Choroid plexus epithelial cell (primary cell): ENCODE data around the gene LRRC19.

Experiments
- DNase-seq: peaks from one replicate; pipeline ENCODE4 v3.0.0-alpha.2; 2010; ENCODE audit warnings: low read depth
- H3K4me3 ChIP-seq: 2 replicates; pipeline ENCODE4 v1.5.1; 2011; ENCODE audit warnings: low read depth, mild to moderate bottlenecking, control low read depth, low read length, moderate library complexity
- TF ChIP-seq, protein P1 (sequence below): conservative IDR thresholded peaks from 2 replicates; pipeline ENCODE4 v1.5.1; 2011; ENCODE audit warnings: low read depth, mild to moderate bottlenecking, control low read depth, inconsistent platforms, low read length, moderate library complexity

The LRRC19 gene

DNA sequence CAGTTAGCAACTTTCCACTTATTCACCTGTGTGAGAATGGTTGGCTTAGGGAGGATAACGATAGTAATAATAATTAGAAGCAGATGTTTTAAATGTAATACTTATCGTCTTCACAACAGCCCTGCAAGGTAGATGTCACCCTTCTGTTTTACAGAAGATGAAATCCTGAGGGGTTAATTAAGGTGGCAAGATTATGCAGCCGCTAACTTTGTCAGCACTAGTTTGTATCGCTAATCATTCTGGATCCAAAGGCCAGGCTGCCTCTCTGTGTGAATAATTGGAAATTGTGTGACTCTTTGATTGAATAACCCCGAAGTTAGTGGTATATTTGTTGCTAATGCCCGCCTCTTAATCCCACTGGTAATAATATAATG is 48.6 kb downstream of the LRRC19 start:
- TF ChIP-seq, protein P1, sequence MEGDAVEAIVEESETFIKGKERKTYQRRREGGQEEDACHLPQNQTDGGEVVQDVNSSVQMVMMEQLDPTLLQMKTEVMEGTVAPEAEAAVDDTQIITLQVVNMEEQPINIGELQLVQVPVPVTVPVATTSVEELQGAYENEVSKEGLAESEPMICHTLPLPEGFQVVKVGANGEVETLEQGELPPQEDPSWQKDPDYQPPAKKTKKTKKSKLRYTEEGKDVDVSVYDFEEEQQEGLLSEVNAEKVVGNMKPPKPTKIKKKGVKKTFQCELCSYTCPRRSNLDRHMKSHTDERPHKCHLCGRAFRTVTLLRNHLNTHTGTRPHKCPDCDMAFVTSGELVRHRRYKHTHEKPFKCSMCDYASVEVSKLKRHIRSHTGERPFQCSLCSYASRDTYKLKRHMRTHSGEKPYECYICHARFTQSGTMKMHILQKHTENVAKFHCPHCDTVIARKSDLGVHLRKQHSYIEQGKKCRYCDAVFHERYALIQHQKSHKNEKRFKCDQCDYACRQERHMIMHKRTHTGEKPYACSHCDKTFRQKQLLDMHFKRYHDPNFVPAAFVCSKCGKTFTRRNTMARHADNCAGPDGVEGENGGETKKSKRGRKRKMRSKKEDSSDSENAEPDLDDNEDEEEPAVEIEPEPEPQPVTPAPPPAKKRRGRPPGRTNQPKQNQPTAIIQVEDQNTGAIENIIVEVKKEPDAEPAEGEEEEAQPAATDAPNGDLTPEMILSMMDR: no peak
- no peak for DNase-seq
- peak overlapping the region; percentile 80 for H3K4me3 ChIP-seq

DNA sequence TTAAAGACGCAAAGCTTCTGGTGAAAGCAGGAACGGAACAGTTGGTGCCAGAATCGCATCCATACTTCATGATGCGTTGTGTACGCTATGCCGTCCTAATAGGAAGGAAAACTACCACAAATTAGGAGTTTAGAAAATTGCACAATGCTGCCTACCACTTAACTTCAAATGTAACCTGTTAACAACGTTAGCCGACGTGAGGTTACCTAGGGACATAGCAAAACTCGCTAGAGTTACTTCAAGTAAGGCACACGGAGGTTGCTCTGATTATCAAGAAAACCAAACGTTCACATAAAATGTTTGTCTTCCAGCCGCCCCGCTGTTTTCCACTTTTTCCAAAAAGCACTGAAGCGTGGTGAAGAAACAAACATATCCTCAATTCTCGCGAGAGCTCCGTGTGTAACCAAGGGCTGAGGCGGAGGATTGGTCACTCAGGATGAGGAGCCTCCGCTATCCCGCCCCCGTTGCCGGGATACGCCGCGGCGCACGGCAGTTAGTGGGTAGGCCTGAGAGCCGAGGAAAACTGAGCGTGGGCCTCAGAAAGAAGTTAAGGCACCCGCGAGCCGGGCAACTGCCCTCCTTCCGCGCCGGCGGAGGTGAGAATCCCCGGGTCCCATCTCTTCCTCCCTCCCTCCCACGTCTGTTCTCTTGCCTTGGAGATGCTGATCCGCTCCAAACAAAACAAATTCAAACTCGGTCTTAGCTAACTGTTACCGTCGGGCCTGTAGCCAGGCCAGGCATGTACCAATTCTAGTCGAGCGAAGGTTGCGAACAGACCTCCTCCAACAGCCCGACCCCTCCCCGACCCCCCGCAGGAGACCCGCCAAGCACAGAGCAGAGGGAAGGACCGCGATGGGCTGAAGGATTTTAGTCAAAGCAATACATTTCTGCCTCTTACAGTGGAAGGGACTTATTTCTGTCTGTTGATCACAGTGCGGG is 49.3 kb downstream of the LRRC19 start, which contains the start of gene IFT74:
Gene IFT74 (plus strand): TSS at position 492 of the 939 bp plus-strand sequence. CDS start 5,556 bp downstream, outside the sequence.
- DNase-seq: peak; percentile 99

DNA sequence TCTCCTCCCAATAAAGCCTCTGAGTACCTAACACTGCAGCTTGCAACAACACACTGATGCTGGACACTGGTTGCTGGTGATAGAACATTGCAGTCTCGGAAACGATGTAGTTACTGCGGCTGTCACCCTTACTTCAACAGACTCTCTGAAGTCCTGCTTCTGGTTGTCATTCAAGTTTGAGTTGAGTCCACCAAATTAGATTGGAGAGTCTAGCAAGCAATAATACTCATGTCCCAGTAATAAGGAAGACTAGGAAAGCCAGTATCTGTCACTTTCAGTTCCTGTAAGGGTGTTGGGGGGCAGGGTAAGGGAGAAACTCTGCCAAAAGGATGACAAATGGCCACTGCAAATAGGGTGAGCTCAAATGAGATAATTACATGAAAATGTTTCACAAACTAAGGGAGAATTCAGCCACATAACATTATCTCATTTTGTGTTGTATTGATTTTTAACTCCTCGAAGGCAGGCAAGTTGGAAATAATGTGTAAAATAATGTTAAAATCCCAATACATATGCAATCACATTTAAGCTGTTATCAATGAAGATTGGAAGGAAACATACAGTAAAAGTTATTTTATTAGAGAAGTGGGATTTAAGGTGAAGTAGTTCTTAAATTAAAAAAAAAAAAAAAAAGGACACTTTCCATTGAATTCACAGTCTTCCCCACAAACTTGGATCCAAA is 50.1 kb downstream of the LRRC19 start:
- TF ChIP-seq, protein P1: no peak
- no peak for DNase-seq

More for the DNA sequence above, 49.3 kb downstream of the LRRC19 start, which contains the start of gene IFT74:
- TF ChIP-seq, protein P1: no peak
- peak within 1 kb of the TSS; percentile 80 for H3K4me3 ChIP-seq

DNA sequence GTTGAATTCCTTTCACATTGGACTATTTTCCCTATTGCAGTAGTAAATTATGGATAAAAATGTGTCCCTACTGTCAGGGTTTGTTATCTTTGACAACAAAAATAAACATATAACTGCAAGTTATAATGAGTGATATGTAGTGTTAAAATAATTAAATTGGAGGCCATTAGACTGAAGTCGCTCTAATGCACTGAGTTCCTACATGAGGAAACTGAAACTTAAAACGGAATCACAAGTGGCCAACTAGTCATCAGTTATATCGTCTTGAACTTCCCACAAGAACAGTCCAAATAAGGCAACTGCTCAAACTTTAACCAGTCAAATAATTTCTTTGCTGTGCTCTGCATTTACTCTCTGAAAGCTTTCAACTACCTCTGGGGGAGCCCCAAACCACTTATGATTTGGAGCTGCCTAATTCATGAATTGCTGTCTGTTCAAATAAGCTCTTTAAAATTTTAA is 51.4 kb downstream of the LRRC19 start:
- DNase-seq: peak; percentile 18
- TF ChIP-seq, protein P1: no peak
- no peak overlapping the region for H3K4me3 ChIP-seq

More for the DNA sequence above, 50.1 kb downstream of the LRRC19 start:
- peak overlapping the region; percentile 80 for H3K4me3 ChIP-seq

DNA sequence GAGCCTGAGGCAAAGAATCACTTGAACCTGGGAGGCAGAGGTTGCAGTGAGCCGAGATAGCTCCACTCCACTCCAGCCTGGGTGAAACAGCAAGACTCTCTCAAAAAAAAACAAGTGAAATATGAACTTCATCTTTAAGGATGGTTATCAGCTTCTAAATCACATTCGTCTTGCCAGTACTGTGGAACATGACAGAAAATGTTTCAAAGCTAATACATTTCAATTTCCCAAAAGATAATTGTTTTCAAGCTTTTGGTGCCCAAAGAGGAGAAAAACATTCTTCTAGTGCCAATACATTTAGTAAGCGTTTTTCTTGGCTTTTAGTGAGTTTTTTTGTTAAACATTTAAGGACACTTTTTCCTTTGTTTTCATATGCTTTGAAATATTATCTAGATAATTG is 53.7 kb downstream of the LRRC19 start:
- no peak overlapping the region for H3K4me3 ChIP-seq
- DNase-seq: no peak
- TF ChIP-seq, protein P1: no peak

DNA sequence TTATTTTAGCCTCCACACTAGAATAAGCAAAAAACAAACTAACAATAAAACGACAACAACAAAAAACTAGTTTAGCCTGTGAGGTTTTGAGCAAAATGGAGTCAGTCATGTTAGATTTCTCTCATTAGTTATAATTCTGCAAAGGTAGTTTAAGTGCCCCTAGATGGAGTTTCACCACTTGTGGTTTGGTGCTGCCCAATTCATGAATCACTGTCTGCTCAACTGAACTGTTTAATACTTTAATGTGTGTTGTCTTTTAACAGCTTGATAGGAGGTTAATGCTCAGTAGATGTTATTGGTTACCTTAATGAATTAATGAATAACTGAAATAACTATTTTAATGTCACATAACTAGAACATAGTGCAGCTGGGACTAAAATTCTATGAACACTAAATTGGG is 55.0 kb downstream of the LRRC19 start:
- H3K4me3 ChIP-seq: no peak overlapping the region
- TF ChIP-seq, protein P1: no peak
- DNase-seq: no peak
